K562 (cell line): ENCODE measurements around the gene LNX2. TPM values are rescaled to one million over a fixed set of nuclear protein-coding genes. Genes with fewer than 3 reads are reported as not detected.

Experiments used
- ATAC-seq: fragments of 200-7000 bp; cut with Tn5 transposase; 3 replicates; pipeline ENCODE4 v1.9.1; 2020; ENCODE audit warnings: moderate library complexity
- BruUV-seq: library from RNA; stranded (reverse); fragments of 400-500 nt; replicated peaks from 2 replicates; lab custom pipeline; 2021; lab: Mats Ljungman, UMichigan
- CTCF ChIA-PET: fragments of 300-600 bp; formaldehyde crosslinking; extraction: SDS; loops from one replicate; lab custom pipeline; 2021; ENCODE audit warnings: low intra/inter-chr PET ratio; lab: Yijun Ruan, JAX
- POLR2A ChIA-PET: fragments of 300-600, 350-650 bp; sonication (Branson Sonifier 250); formaldehyde crosslinking; extraction: SDS; loops from one replicate; lab custom pipeline; 2021; ENCODE audit warnings: antibody characterized with exemption, inconsistent platforms; lab: Yijun Ruan, JAX
- DNase-seq, 4 experiments: peaks; one replicate each; pipeline versions ENCODE4 v3.0.0 to v3.0.0-alpha.2; 2011 to 2018; ENCODE audit warnings: low spot score in 3 of 4, mixed read lengths in 3 of 4; ENCODE audit errors: extremely low read depth in 1 of 4
- FAIRE-seq: peaks from 2 replicates; lab custom pipeline; 2011; peaks lifted over from hg19 to GRCh38; lab: Jason Lieb, UNC
- H2AFZ ChIP-seq: 2 replicates; pipeline ENCODE4 v1.6.0; 2011; ENCODE audit warnings: low read depth, low read length, control low read depth, inconsistent platforms
- H3K27ac ChIP-seq: fragments of 200-600 bp; 3 replicates; pipeline ENCODE4 v1.8.0; 2011; ENCODE audit warnings: low read depth, mild to moderate bottlenecking, control low read depth, inconsistent platforms, low read length, moderate library complexity, mixed read lengths; ENCODE audit errors: extremely low read depth
- H3K27me3 ChIP-seq, 2 experiments: fragments of 300-600 bp in 1 of 2; 2 replicates in 1 of 2; 3 replicates in 1 of 2; pipeline versions ENCODE4 v1.6.0 to v1.8.0; 2011; ENCODE audit warnings: inconsistent platforms in 2 of 2, low read length in 2 of 2, mild to moderate bottlenecking in 1 of 2, mixed read lengths in 1 of 2, moderate library complexity in 1 of 2; ENCODE audit not compliant: control insufficient read depth in 2 of 2, insufficient read depth in 2 of 2
- H3K36me3 ChIP-seq: fragments of 300-600 bp; 3 replicates; pipeline ENCODE4 v1.8.0; 2011; ENCODE audit warnings: mild to moderate bottlenecking, low read length, inconsistent platforms; ENCODE audit not compliant: control insufficient read depth, insufficient read depth
- H3K4me1 ChIP-seq, 2 experiments: fragments of 200-600 bp in 1 of 2; replicated peaks in 1 of 2; 2 replicates in 1 of 2; 3 replicates in 1 of 2; pipeline versions ENCODE4 v1.5.1 to v1.8.0; 2011; ENCODE audit warnings: inconsistent platforms in 2 of 2, low read length in 2 of 2, mild to moderate bottlenecking in 1 of 2, mixed read lengths in 1 of 2, moderate library complexity in 1 of 2; ENCODE audit not compliant: control insufficient read depth in 2 of 2, insufficient read depth in 2 of 2
- H3K4me2 ChIP-seq: 2 replicates; pipeline ENCODE4 v1.6.1; 2011; ENCODE audit warnings: low read length, control low read depth, inconsistent platforms, mixed read lengths; ENCODE audit not compliant: insufficient read depth
- H3K4me3 ChIP-seq: fragments of 200-600 bp; sonication (generic), shearing (Covaris generic); 2 replicates; pipeline ENCODE4 v1.5.1; 2016; ENCODE audit warnings: control low read depth, inconsistent platforms
- H3K79me2 ChIP-seq: fragments of 200-600 bp; 3 replicates; pipeline ENCODE4 v1.8.0; 2011; ENCODE audit warnings: low read length, inconsistent platforms; ENCODE audit not compliant: control insufficient read depth, insufficient read depth
- H3K9ac ChIP-seq, 2 experiments: 2 replicates each; pipeline versions ENCODE4 v1.6.0 to v1.6.1; 2011; ENCODE audit warnings: low read depth in 2 of 2, low read length in 2 of 2, control low read depth in 1 of 2, inconsistent platforms in 1 of 2, mild to moderate bottlenecking in 1 of 2, mixed read lengths in 1 of 2; ENCODE audit not compliant: insufficient read depth in 1 of 2
- H3K9me1 ChIP-seq: one replicate; pipeline ENCODE4 v1.6.0; 2011; ENCODE audit warnings: inconsistent platforms, mild to moderate bottlenecking, low read length, moderate library complexity; ENCODE audit not compliant: control insufficient read depth, insufficient read depth
- H3K9me3 ChIP-seq: replicated peaks from 2 replicates; pipeline ENCODE4 v1.5.1; 2011; ENCODE audit warnings: low read depth, low read length, inconsistent platforms; ENCODE audit not compliant: control insufficient read depth, insufficient read depth
- H4K20me1 ChIP-seq: replicated peaks from 2 replicates; pipeline ENCODE4 v1.6.1; 2011; ENCODE audit warnings: low read length, inconsistent platforms, mixed read lengths; ENCODE audit not compliant: control insufficient read depth, insufficient read depth
- CBX2 ChIP-seq: fragments of 200-600 bp; sonication (generic); IDR thresholded peaks from one replicate; pipeline ENCODE4 v1.6.1; 2012; ENCODE audit warnings: mild to moderate bottlenecking, low read length, inconsistent platforms; ENCODE audit not compliant: insufficient read depth, poor library complexity, severe bottlenecking
- ELF1 ChIP-seq: fragments of 200-800 bp; sonication (Bioruptor generic); IDR thresholded peaks from 2 replicates; pipeline ENCODE4 v1.6.1; 2016; ENCODE audit warnings: missing genetic modification characterization, missing compliant biosample characterization
- KAT7 ChIP-seq: sonication (generic); formaldehyde crosslinking; IDR thresholded peaks from 2 replicates; pipeline ENCODE4 v1.8.0; 2022; ENCODE audit warnings: missing genetic modification reagents, mild to moderate bottlenecking, borderline replicate concordance
- MAFK ChIP-seq: IDR thresholded peaks from 2 replicates; pipeline ENCODE4 v1.6.1; 2011; ENCODE audit warnings: low read length, improper control_type of control experiment
- PRPF4 ChIP-seq: fragments of 200-400 bp; formaldehyde crosslinking; IDR thresholded peaks from one replicate; pipeline ENCODE4 v1.6.1; 2017; ENCODE audit warnings: low read length, low read depth, mild to moderate bottlenecking; ENCODE audit not compliant: insufficient read depth, poor library complexity, severe bottlenecking
- SUPT5H ChIP-seq: fragments of 450-650 bp; IDR thresholded peaks from 2 replicates; pipeline ENCODE4 v1.6.1; 2016
- YY1 ChIP-seq, 3 experiments: IDR thresholded peaks; 2 replicates each; pipeline ENCODE4 v1.6.1; 2011; ENCODE audit warnings: low read length in 2 of 3, mild to moderate bottlenecking in 2 of 3, moderate library complexity in 2 of 3, borderline replicate concordance in 1 of 3, control low read depth in 1 of 3, low read depth in 1 of 3; ENCODE audit not compliant: insufficient read depth in 3 of 3, insufficient replicate concordance in 2 of 3, control insufficient read depth in 1 of 3, insufficient read length in 1 of 3; ENCODE audit errors: extremely low read depth in 1 of 3
- WGBS: fragments of 100-300 bp; shearing (Covaris generic); methylation state at CpG from one replicate; pipeline ENCODE4 v1.1.6; 2016; ENCODE audit warnings: low coverage, mixed read lengths; ENCODE audit not compliant: insufficient coverage; ENCODE audit errors: missing lambda C conversion rate; 5-methylcytosine and 5-hydroxymethylcytosine counted together
- in situ Hi-C: fragments of 300-500 bp; cut with MboI; formaldehyde crosslinking; loops from 4 replicates; pipeline ENCODE4 v1.15.0; 2018; ENCODE audit warnings: inconsistent platforms, mixed read lengths
- intact Hi-C: fragments of 100-400 bp; cut with micrococcal nuclease; formaldehyde crosslinking; loops from 2 replicates; pipeline ENCODE4 v1.14.2; 2022
- polyA plus RNA-seq, 8 experiments: library from polyadenylated mRNA; depleted of rRNA in 4 of 8; stranded (reverse) in 5 of 8; unstranded in 3 of 8; fragments of >200 nt; fragmentation: Nextera tagmentation in 2 of 8; fragmentation: Illumina TruSeq in 1 of 8; extraction: Ambion mirVana in 2 of 8; extraction: Trizol in 1 of 8; gene quantifications; 2 replicates each; pipeline versions ENCODE4 v1.2.1 to v1.2.3, GENCODE V29; 2011 to 2014; ENCODE audit warnings: inconsistent platforms in 1 of 8, missing spikeins in 1 of 8
- total RNA-seq, 7 experiments: library from RNA; depleted of rRNA in 6 of 7; stranded (reverse); fragments of >200 nt in 6 of 7; fragmentation: Illumina TruSeq in 2 of 7; extraction: Trizol in 2 of 7; gene quantifications; 2 replicates each; pipeline versions ENCODE4 v1.2.1 to v1.2.3, GENCODE V29; 2011 to 2021; ENCODE audit warnings: low replicate concordance in 1 of 7
- TF ChIP-seq, protein P1 (sequence below): fragments of 250-450 bp; sonication (Bioruptor Pico); IDR thresholded peaks from 2 replicates; pipeline ENCODE4 v1.8.0; 2021; ENCODE audit warnings: moderate library complexity, mild to moderate bottlenecking, inconsistent platforms
- TF ChIP-seq, protein P2 (sequence below): fragments of 450-650 bp; formaldehyde crosslinking; IDR thresholded peaks from 2 replicates; pipeline ENCODE4 v1.4.0; 2020; ENCODE audit warnings: mild to moderate bottlenecking, moderate library complexity
- TF ChIP-seq, protein P3 (sequence below): fragments of 250-450 bp; sonication (Bioruptor Pico); IDR thresholded peaks from 2 replicates; pipeline ENCODE4 v1.8.0; 2021; ENCODE audit warnings: mild to moderate bottlenecking, moderate library complexity
- TF ChIP-seq, protein P4 (sequence below): fragments of 250-450 bp; sonication (Bioruptor Pico); IDR thresholded peaks from 2 replicates; pipeline ENCODE4 v1.8.0; 2021; ENCODE audit warnings: borderline replicate concordance, mild to moderate bottlenecking, moderate library complexity; ENCODE audit not compliant: poor library complexity, severe bottlenecking
- TF ChIP-seq, protein P5 (sequence below): fragments of 450-650 bp; IDR thresholded peaks from 2 replicates; pipeline ENCODE4 v1.6.1; 2016; ENCODE audit warnings: low read depth, mild to moderate bottlenecking, moderate library complexity

Gene LNX2
- total and polyA plus RNA-seq, 9 of the 15 experiments (the other 6 are each of a cell fraction or from before 2014, with no cell fraction given), result 1.5 to 5.5 (median 4.0) TPM

DNA sequence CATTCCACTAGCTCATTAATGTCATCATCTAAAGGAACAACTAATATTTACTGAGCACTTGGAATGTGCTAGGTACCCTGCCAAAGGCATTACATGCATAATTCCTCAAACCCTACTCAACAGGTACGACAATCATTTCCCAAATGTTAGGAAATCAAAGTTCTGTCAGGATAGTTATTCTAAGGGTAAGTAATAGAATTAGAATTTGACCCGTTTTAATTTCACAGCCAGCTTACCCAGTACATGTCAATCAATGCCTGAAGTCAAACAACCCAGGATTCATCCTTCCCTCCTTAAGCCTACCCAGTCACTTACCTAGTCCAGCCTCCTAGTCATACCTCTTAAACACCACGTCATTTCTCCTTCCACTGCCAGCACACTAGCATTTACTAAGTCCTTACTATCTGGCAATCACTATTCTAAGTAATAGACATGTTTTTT, 2.4 kb downstream of the LNX2 start (continued):
- no peak for TF ChIP-seq YY1 (IDR thresholded peaks at IDR 0.05; ENCODE audit: borderline replicate concordance in 1 of 3, control insufficient read depth in 1 of 3, extremely low read depth in 1 of 3, insufficient read depth in 3 of 3, insufficient read length in 1 of 3, insufficient replicate concordance in 2 of 3, low read depth in 1 of 3, low read length in 2 of 3)

DNA sequence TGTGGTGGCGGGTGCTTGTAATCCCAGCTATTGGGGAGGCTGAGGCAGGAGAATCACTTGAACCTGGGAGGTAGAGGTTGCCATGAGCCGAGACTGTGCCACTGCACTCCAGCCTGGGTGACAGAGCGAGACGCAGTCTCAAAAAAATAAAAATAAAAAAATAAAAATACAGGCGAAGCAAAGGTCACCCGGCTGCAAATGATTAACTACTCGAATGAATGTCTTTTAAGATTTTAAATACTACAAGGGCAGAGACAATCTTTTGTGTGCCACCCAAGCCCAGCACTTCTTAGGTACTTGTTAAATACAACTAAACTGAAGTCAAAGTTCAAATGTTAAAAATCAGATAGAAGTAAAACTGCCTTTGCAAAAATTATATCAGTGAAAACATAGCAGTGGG, 6.7 kb downstream of the LNX2 start:
- WGBS, result 94% methylated on average over 7 of the region's 7 CpGs

More for the DNA sequence above, 6.7 kb downstream of the LNX2 start:
- Histone ChIP-seq H2AFZ (no peak overlapping the region), H3K9ac (no peak overlapping the region), H3K4me3 (no peak overlapping the region), H3K27ac (no peak overlapping the region), H3K27me3 (no peaks in the 10 kb centered on the region), H3K36me3 (no peaks in the 10 kb centered on the region), H3K4me2 (no peak overlapping the region), H3K4me1 (no peaks in the 10 kb centered on the region), H3K79me2 (peaks cover 4% of the 10 kb centered on the region; the same call in 1 of the 3 replicates), H4K20me1 (no peaks in the 10 kb centered on the region; the same call in 1 of the 2 replicates), H3K9me3 (no peaks in the 10 kb centered on the region), H3K9me1 (no peaks in the 10 kb centered on the region)
- no TSS peak for BruUV-seq
- no peak for FAIRE-seq
- ChIA-PET POLR2A (interaction anchor here (1.0 kb wide), 1 partner anchor 21 kb away, joined by 3 read pairs; no protein-coding TSS in a partner anchor), CTCF (no interaction called here)
- ATAC-seq, result no peak
- no peak for TF ChIP-seq CBX2
- TF ChIP-seq, protein P1, sequence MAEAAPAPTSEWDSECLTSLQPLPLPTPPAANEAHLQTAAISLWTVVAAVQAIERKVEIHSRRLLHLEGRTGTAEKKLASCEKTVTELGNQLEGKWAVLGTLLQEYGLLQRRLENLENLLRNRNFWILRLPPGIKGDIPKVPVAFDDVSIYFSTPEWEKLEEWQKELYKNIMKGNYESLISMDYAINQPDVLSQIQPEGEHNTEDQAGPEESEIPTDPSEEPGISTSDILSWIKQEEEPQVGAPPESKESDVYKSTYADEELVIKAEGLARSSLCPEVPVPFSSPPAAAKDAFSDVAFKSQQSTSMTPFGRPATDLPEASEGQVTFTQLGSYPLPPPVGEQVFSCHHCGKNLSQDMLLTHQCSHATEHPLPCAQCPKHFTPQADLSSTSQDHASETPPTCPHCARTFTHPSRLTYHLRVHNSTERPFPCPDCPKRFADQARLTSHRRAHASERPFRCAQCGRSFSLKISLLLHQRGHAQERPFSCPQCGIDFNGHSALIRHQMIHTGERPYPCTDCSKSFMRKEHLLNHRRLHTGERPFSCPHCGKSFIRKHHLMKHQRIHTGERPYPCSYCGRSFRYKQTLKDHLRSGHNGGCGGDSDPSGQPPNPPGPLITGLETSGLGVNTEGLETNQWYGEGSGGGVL (CRISPR knock-in tag), result no peak
- TF ChIP-seq, protein P2, sequence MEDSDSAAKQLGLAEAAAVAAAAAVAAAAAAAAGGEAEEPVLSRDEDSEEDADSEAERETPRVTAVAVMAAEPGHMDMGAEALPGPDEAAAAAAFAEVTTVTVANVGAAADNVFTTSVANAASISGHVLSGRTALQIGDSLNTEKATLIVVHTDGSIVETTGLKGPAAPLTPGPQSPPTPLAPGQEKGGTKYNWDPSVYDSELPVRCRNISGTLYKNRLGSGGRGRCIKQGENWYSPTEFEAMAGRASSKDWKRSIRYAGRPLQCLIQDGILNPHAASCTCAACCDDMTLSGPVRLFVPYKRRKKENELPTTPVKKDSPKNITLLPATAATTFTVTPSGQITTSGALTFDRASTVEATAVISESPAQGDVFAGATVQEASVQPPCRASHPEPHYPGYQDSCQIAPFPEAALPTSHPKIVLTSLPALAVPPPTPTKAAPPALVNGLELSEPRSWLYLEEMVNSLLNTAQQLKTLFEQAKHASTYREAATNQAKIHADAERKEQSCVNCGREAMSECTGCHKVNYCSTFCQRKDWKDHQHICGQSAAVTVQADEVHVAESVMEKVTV, result no peak
- no peak for TF ChIP-seq ELF1 (tag)
- TF ChIP-seq, protein P3, sequence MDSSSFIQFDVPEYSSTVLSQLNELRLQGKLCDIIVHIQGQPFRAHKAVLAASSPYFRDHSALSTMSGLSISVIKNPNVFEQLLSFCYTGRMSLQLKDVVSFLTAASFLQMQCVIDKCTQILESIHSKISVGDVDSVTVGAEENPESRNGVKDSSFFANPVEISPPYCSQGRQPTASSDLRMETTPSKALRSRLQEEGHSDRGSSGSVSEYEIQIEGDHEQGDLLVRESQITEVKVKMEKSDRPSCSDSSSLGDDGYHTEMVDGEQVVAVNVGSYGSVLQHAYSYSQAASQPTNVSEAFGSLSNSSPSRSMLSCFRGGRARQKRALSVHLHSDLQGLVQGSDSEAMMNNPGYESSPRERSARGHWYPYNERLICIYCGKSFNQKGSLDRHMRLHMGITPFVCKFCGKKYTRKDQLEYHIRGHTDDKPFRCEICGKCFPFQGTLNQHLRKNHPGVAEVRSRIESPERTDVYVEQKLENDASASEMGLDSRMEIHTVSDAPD (CRISPR knock-in tag), result no peak
- TF ChIP-seq, protein P4, sequence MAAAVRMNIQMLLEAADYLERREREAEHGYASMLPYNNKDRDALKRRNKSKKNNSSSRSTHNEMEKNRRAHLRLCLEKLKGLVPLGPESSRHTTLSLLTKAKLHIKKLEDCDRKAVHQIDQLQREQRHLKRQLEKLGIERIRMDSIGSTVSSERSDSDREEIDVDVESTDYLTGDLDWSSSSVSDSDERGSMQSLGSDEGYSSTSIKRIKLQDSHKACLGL (CRISPR knock-in tag), result no peak
- TF ChIP-seq, protein P5, sequence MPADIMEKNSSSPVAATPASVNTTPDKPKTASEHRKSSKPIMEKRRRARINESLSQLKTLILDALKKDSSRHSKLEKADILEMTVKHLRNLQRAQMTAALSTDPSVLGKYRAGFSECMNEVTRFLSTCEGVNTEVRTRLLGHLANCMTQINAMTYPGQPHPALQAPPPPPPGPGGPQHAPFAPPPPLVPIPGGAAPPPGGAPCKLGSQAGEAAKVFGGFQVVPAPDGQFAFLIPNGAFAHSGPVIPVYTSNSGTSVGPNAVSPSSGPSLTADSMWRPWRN, result no peak
- TF ChIP-seq MAFK, result no peak
- no peak for TF ChIP-seq SUPT5H
- no peak for TF ChIP-seq KAT7 (CRISPR knock-in tag)
- TF ChIP-seq PRPF4, result no peak
- in situ Hi-C loops, result no loop called here
- no peak for DNase-seq
- intact Hi-C loops, result no loop called here
